ENCODE results near the gene FAM53B.

The FAM53B gene

GRCh38 chr10:124689911-124690498 is 54.2 kb downstream of the FAM53B start (continued):
- TF ChIP-seq, protein P1, sequence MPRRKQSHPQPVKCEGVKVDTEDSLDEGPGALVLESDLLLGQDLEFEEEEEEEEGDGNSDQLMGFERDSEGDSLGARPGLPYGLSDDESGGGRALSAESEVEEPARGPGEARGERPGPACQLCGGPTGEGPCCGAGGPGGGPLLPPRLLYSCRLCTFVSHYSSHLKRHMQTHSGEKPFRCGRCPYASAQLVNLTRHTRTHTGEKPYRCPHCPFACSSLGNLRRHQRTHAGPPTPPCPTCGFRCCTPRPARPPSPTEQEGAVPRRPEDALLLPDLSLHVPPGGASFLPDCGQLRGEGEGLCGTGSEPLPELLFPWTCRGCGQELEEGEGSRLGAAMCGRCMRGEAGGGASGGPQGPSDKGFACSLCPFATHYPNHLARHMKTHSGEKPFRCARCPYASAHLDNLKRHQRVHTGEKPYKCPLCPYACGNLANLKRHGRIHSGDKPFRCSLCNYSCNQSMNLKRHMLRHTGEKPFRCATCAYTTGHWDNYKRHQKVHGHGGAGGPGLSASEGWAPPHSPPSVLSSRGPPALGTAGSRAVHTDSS (tag by site-specific recombination; IDR thresholded peaks at IDR 0.05) = no peak
- TF ChIP-seq OVOL3 (tag by site-specific recombination; IDR thresholded peaks at IDR 0.05) (no peak), ZNF214 (tag by site-specific recombination; IDR thresholded peaks at IDR 0.05; ENCODE audit: borderline replicate concordance) (no peak), ZBTB1 (tag by site-specific recombination; IDR thresholded peaks at IDR 0.05) (no peak)

- Histone ChIP-seq H3K9me3 (ENCODE audit: control insufficient read depth, insufficient read depth, low read depth, low read length) (no peaks in the 10 kb centered on the region), H3K36me3 (ENCODE audit: control insufficient read depth in 2 of 2, insufficient read depth in 1 of 2, low read length in 2 of 2) (peaks cover 0 to 23% of the 10 kb centered on the region in 2 experiments; a peak in 1 of 3 replicates), H3K27ac (ENCODE audit: extremely low read depth, low read depth, low read length) (no peak overlapping the region), H3K4me3 (ENCODE audit: low read depth, low read length) (no peak overlapping the region), H3K4me1 (ENCODE audit: control insufficient read depth, insufficient read depth, low read length) (no peaks in the 10 kb centered on the region)
- POLR2A ChIA-PET = no interaction called here
- TF ChIP-seq ZNF660 (tag by site-specific recombination; IDR thresholded peaks at IDR 0.05) (no peak), ZNF169 (tag by site-specific recombination; IDR thresholded peaks at IDR 0.05) (no peak), ZNF248 (tag by site-specific recombination; IDR thresholded peaks at IDR 0.05) (no peak), ZNF777 (tag by site-specific recombination; IDR thresholded peaks at IDR 0.05; ENCODE audit: borderline replicate concordance) (no peak), ZNF19 (tag by site-specific recombination; IDR thresholded peaks at IDR 0.05; ENCODE audit: low read depth) (no peak), HIC1 (tag by site-specific recombination; IDR thresholded peaks at IDR 0.05) (no peak), ZNF292 (tag by site-specific recombination; IDR thresholded peaks at IDR 0.05; ENCODE audit: borderline replicate concordance, low read depth) (no peak)
- CTCF ChIA-PET = interaction anchor here (0.9 to 1.2 kb wide), 2 partner anchors 40 to 56 kb away, joined by 3 read pairs; no protein-coding TSS in a partner anchor
Measured at GRCh38 chr10:124688889-124689670, 55.1 kb downstream of the FAM53B start.

DNA sequence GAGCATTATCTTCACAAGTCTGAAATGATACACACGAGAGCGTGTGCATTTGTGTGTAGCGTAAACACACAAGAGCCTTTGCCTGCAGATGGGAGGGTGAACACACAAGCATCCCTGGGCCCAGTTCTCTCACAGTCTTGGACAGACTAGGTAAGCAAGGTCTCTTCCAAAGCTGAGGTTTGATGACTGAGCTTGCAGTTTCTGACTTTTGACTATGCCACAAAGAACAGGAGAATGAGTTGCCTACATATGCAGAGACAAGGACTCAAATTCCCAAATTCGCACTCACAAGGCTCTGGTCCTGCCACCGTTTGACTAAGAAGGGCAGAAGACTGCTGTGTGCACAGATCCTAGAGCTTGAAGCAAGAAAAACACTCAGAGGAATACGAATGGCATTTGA is 55.8 kb downstream of the FAM53B start:
- Histone ChIP-seq H3K36me3 (ENCODE audit: control insufficient read depth in 2 of 2, insufficient read depth in 1 of 2, low read length in 2 of 2) (peaks cover 0 to 30% of the 10 kb centered on the region in 2 experiments; a peak in 1 of 3 replicates), H3K4me3 (ENCODE audit: low read depth, low read length) (no peak overlapping the region), H3K9me3 (ENCODE audit: control insufficient read depth, insufficient read depth, low read depth, low read length) (no peaks in the 10 kb centered on the region), H3K4me1 (ENCODE audit: control insufficient read depth, insufficient read depth, low read length) (0 out of 2 replicates have a peak, but pooled peaks cover 3% of the 10 kb centered on the region), H3K27ac (ENCODE audit: extremely low read depth, low read depth, low read length) (no peak overlapping the region)
- ChIA-PET POLR2A (no interaction called here), CTCF (interaction anchor here (0.6 to 1.2 kb wide), 2 partner anchors 9 to 41 kb away, joined by 3 read pairs; no protein-coding TSS in a partner anchor)
- TF ChIP-seq ZNF473 (tag by site-specific recombination; IDR thresholded peaks at IDR 0.05) (no peak), BCL11A (tag by site-specific recombination; IDR thresholded peaks at IDR 0.05; ENCODE audit: low read depth) (no peak), ZNF37A (tag by site-specific recombination; IDR thresholded peaks at IDR 0.05) (no peak), ZBTB44 (tag by site-specific recombination; IDR thresholded peaks at IDR 0.05) (no peak), ZNF416 (tag by site-specific recombination; IDR thresholded peaks at IDR 0.05) (no peak), ZNF221 (tag by site-specific recombination; IDR thresholded peaks at IDR 0.05; ENCODE audit: borderline replicate concordance) (no peak), ZNF645 (tag by site-specific recombination; IDR thresholded peaks at IDR 0.05) (no peak), ZNF791 (tag by site-specific recombination; IDR thresholded peaks at IDR 0.05) (no peak), ZBTB6 (tag by site-specific recombination; IDR thresholded peaks at IDR 0.05) (no peak), ZNF658 (tag by site-specific recombination; IDR thresholded peaks at IDR 0.05) (no peak), ZSCAN4 (tag by site-specific recombination; IDR thresholded peaks at IDR 0.05) (no peak), ZNF248 (tag by site-specific recombination; IDR thresholded peaks at IDR 0.05) (no peak), KLF16 (tag by site-specific recombination; IDR thresholded peaks at IDR 0.05) (no peak)
